Small intestine (tissue), 7 donors: ENCODE results near the gene EVA1A. TPM values are rescaled to one million over a fixed set of nuclear protein-coding genes. Genes with fewer than 3 reads are reported as not detected.

ENCODE experiments used
- DNase-seq, 2 donors: peaks; one replicate each; pipeline versions ENCODE4 v3.0.0 to v3.0.0-alpha.2; 2013
- FAIRE-seq: peaks from 2 replicates; lab custom pipeline; 2012; peaks lifted over from hg19 to GRCh38; lab: Jason Lieb, UNC
- H3K27ac ChIP-seq, 3 donors: one replicate each; pipeline ENCODE4 v1.5.1; 2013; ENCODE audit warnings: low read length in 2 of 3, mild to moderate bottlenecking in 2 of 3, control low read depth in 1 of 3, inconsistent platforms in 1 of 3, low read depth in 1 of 3, moderate library complexity in 1 of 3
- H3K27me3 ChIP-seq, 3 donors: one replicate each; pipeline ENCODE4 v1.6.1; 2013; ENCODE audit warnings: low read length in 3 of 3, inconsistent platforms in 1 of 3; ENCODE audit not compliant: control insufficient read depth in 3 of 3, insufficient read depth in 3 of 3
- H3K36me3 ChIP-seq, 3 donors: one replicate each; pipeline ENCODE4 v1.6.1; 2013; ENCODE audit warnings: low read length in 3 of 3, inconsistent platforms in 1 of 3, low read depth in 1 of 3, mild to moderate bottlenecking in 1 of 3, moderate library complexity in 1 of 3; ENCODE audit not compliant: control insufficient read depth in 3 of 3, insufficient read depth in 2 of 3
- H3K4me1 ChIP-seq, 3 donors: one replicate each; pipeline ENCODE4 v1.6.1; 2013; ENCODE audit warnings: low read length in 2 of 3, inconsistent platforms in 1 of 3, low read depth in 1 of 3, mild to moderate bottlenecking in 1 of 3, moderate library complexity in 1 of 3; ENCODE audit not compliant: control insufficient read depth in 3 of 3, insufficient read depth in 2 of 3
- H3K4me3 ChIP-seq, 3 donors: one replicate each; pipeline ENCODE4 v1.5.1; 2013; ENCODE audit warnings: low read length in 3 of 3, control low read depth in 1 of 3, inconsistent platforms in 1 of 3, low read depth in 1 of 3, mild to moderate bottlenecking in 1 of 3, moderate library complexity in 1 of 3
- H3K9me3 ChIP-seq, 2 donors: one replicate each; pipeline ENCODE4 v1.6.1; 2013; ENCODE audit warnings: low read depth in 1 of 2, low read length in 1 of 2; ENCODE audit not compliant: control insufficient read depth in 2 of 2, insufficient read depth in 1 of 2
- WGBS, 3 donors: extraction: QIAGEN DNeasy Blood & Tissue Kit; methylation state at CpG; one replicate each; pipeline ENCODE4 v1.1.7; 2013; 5-methylcytosine and 5-hydroxymethylcytosine counted together
- polyA plus RNA-seq, 4 donors: library from polyadenylated mRNA; stranded (reverse) in 3 of 4; unstranded in 1 of 4; fragments of 200-250 nt in 3 of 4; fragments of 120-200 nt in 1 of 4; gene quantifications; one replicate each; pipeline versions ENCODE4 v1.2.1 to v1.2.3, GENCODE V29; 2013
- donor health status: healthy with polysubstance abuse.
- donor health status: control.
- donor health status: control.
- donor health status: Bipolar disorder and iron deficiency.
- donor health status: healthy.

EVA1A gene
- polyA plus RNA-seq, 4 donors: 0.45 to 13.2 (median 5.0) TPM

DNA sequence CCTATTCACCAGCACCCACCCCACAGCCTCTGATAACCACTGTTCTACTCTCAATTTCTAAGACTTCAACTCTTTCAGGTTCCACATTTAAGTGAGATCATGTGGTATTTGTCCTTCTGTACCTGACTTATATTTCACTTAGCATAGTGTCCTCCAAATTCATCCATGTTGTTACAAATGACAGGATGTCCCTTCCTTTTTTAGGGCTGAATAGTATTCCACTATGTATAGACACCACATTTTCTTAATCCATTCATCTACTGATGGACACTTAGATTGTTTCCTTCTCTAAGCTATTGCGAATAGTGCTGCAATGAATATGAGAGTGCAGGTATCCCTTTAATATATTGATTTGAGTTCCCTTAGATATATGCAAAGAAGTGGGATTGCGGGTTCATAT lies 100.1 kb downstream of the EVA1A start:
- Histone ChIP-seq H3K4me3 (no peak overlapping the region), H3K9me3 (no peaks in the 10 kb centered on the region), H3K27ac (no peak overlapping the region), H3K36me3 (no peaks in the 10 kb centered on the region), H3K4me1 (peaks cover 0 to 6% (median 2%) of the 10 kb centered on the region in 3 donors), H3K27me3 (peaks cover 0 to 4% (median 2%) of the 10 kb centered on the region in 3 donors)
- 92 to 100% (median 99%) methylated on average over 2 of the region's 2 CpGs for WGBS, 3 donors
- no peak for FAIRE-seq
- DNase-seq: no peak

DNA sequence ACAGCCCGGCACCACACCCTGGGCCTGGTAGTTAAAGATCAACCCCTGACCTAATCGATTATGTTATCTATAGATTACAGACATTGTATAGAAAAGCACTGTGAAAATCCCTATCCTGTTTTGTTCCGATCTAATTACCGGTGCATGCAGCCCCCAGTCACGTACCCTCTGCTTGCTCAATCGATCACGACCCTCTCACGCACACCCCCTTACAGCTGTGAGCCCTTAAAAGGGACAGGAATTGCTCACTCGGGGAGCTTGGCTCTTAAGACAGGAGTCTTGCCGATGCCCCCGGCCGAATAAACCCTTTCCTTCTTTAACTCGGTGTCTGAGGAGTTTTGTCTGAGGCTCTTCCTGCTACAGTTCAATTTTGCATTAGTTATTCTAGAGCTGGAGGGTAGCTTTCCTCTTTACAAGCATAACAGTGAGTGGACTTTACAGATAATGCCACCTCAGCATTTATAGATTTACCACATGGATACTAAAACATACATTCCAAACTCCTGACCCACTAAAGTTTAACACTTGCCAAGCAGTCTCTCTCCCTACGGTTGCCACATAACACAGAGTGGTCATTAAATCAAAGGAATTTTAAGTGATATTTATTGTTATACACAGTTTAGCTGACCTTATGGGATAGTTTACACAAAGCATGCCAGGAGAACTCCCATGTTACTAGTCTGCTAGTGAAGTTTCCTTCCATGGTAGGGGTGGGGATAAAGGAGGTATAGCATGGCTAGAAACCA lies 101.0 kb downstream of the EVA1A start:
- DNase-seq (peak in 1 of 2 donors; percentile 24), FAIRE-seq (no peak)
- H3K4me1 ChIP-seq: peaks cover 0 to 6% (median 2%) of the 10 kb centered on the region in 3 donors
- no peaks in the 10 kb centered on the region for H3K36me3 ChIP-seq
- WGBS, 3 donors: 38 to 53% (median 47%) methylated on average over 14 of the region's 14 CpGs
- no peak overlapping the region for H3K4me3 ChIP-seq
- peaks cover 0 to 4% (median 2%) of the 10 kb centered on the region in 3 donors for H3K27me3 ChIP-seq
- no peaks in the 10 kb centered on the region for H3K9me3 ChIP-seq
- H3K27ac ChIP-seq: no peak overlapping the region

DNA sequence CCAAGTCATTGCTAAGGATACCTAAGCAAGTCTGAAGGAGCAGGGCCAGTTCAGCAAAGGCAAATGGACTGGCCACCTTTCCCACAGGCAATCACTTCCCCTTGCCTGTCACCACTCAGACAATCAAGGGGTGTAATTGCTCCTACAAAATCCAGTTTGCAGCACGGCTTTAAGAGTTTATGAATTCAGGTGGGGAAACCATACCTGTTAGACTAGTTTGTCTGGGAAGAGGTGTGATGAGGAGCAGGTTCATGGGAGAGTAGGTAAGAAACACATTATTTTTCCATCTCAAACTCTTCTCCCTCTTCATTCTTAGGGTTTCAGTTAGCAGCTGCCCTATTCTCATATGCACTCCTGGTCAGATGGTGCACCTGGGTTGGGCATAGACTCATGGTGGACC lies 102.5 kb downstream of the EVA1A start:
- FAIRE-seq: no peak
- Histone ChIP-seq H3K4me1 (peaks cover 0 to 14% (median 2%) of the 10 kb centered on the region in 3 donors), H3K4me3 (no peak overlapping the region), H3K9me3 (no peaks in the 10 kb centered on the region), H3K27ac (no peak overlapping the region), H3K27me3 (peaks cover 0 to 4% (median 0%) of the 10 kb centered on the region in 3 donors), H3K36me3 (no peaks in the 10 kb centered on the region)
- DNase-seq: no peak
- 61 to 69% (median 63%) methylated on average over 1 of the region's 1 CpG for WGBS, 3 donors

DNA sequence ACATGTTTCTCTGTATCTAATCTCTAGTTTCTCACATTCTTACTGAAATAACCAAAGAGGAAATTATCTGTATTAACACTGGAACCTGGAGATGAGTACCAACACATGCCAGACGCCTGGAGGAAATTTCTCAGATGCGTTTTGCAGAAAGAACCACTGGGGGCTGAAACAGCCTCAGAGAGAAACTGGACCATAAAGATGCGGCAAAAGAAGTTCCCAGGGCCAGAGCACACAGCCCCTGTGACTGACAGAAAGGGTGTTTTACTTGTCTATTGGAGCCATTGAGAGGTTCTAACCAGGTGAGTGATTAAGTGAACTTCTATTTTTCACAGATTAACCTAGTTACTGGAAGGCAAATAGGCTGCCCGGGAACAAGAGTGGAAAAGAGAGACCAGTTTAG lies 103.9 kb downstream of the EVA1A start:
- no peaks in the 10 kb centered on the region for H3K36me3 ChIP-seq
- H3K27ac ChIP-seq: no peak overlapping the region
- DNase-seq (no peak), FAIRE-seq (no peak)
- H3K27me3 ChIP-seq: peaks cover 0 to 4% (median 0%) of the 10 kb centered on the region in 3 donors
- 89 to 95% (median 93%) methylated on average over 4 of the region's 4 CpGs for WGBS, 3 donors
- H3K4me1 ChIP-seq: peaks cover 0 to 17% (median 2%) of the 10 kb centered on the region in 3 donors
- no peak overlapping the region for H3K4me3 ChIP-seq
- H3K9me3 ChIP-seq: no peaks in the 10 kb centered on the region

DNA sequence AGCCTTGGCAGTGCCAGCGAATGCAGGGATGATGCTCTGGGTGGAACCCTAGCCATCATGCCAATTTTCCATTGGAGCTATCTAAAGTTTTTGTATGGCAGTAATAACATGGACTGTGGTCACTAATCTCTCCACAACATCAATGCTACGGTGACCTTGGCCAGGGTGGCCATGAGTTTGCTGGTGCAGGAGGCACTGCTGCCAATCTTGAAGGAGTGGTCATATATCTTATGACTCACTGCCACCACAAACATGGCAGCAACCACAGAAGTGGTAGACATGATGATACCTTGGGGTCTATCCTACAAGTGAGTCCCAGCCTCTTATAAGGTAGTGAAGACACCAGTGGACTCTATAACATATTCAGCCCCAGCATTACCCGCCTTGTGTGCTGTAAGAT lies 104.6 kb downstream of the EVA1A start:
- H3K27ac ChIP-seq: no peak overlapping the region
- H3K4me1 ChIP-seq: peaks cover 0 to 12% (median 2%) of the 10 kb centered on the region in 3 donors
- H3K9me3 ChIP-seq: no peaks in the 10 kb centered on the region
- H3K36me3 ChIP-seq: no peaks in the 10 kb centered on the region
- H3K27me3 ChIP-seq: peaks cover 0 to 4% (median 0%) of the 10 kb centered on the region in 3 donors
- 85 to 94% (median 88%) methylated on average over 3 of the region's 3 CpGs for WGBS, 3 donors
- DNase-seq (no peak), FAIRE-seq (no peak)
- H3K4me3 ChIP-seq: no peak overlapping the region

DNA sequence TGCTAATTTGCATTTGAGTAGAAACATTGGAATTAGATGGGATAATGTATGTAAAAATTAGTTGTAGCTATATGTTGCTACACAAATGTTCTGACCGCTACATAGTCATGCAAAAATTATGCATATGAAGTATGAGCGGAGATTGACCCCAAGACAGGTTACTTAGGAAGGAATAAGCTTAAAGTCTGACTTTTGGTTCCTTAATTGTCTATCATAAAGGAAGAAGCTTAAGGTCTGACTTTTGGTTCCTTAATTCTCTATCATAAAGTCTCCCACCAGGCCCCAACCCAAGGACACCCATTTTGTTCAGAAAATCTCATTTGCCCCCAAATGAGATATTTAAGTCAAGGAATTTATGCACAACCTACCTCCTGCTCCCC lies 106.5 kb downstream of the EVA1A start:
- peaks cover 0 to 3% of the 10 kb centered on the region in 2 donors for H3K9me3 ChIP-seq
- peaks cover 0 to 12% (median 2%) of the 10 kb centered on the region in 3 donors for H3K4me1 ChIP-seq
- no peak overlapping the region for H3K27ac ChIP-seq
- WGBS, 3 donors: 59 to 74% (median 67%) methylated on average over 2 of the region's 2 CpGs
- DNase-seq: no peak
- H3K4me3 ChIP-seq: no peak overlapping the region
- peaks cover 0 to 4% (median 0%) of the 10 kb centered on the region in 3 donors for H3K27me3 ChIP-seq
- H3K36me3 ChIP-seq: no peaks in the 10 kb centered on the region
- no peak for FAIRE-seq

DNA sequence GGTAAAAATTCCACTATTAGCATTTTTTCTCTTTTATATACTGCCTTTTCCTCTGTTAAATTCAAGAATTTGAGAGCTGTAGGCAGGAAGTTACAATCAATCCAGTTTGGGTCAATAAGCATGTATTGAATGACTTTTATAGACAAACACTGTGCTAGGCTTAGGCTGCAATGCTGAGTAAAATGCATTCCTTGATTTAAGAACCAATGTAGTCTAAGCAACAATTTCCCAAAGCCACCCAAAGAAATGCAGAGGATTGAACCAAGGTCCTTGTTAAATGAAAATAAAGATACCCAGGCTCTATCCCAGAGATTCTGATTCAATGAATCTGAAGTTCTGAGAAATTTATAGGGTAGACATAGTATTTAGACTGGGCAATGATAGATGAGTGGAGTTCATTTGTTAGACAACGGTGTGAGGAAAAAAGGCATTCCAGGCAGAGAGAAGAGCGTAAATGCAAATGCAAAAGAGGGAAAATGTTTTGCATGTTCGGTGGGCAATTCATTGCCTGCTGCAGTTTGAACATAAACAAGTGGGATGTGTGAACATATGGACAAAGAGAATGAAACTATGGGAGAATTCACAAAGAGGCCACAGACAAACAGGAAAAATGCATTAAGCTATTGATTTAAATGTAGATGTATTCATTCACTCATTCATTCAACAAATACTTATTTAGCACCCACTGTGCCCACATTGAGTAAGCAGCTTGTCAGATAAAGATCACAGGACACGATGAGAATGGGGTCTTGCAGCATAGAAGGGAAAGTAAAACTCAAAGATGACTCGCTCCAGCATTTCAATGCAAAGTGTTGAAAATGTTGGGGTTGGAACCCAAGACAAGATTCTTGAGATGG lies 107.1 kb downstream of the EVA1A start:
- Histone ChIP-seq H3K27ac (no peak overlapping the region), H3K27me3 (peaks cover 0 to 4% (median 0%) of the 10 kb centered on the region in 3 donors), H3K4me3 (no peak overlapping the region), H3K9me3 (peaks cover 0 to 6% of the 10 kb centered on the region in 2 donors), H3K4me1 (peaks cover 0 to 12% (median 0%) of the 10 kb centered on the region in 3 donors), H3K36me3 (no peaks in the 10 kb centered on the region)
- FAIRE-seq: no peak
- no peak for DNase-seq
- 65 to 81% (median 80%) methylated on average over 5 of the region's 5 CpGs for WGBS, 3 donors

- WGBS, 3 donors: 90 to 93% (median 92%) methylated on average over 1 of the region's 1 CpG
- H3K27ac ChIP-seq: no peak overlapping the region
Measured at GRCh38 chr2:75450068-75450467, 110.7 kb downstream of the EVA1A start.

More at GRCh38 chr2:75450068-75450467, 110.7 kb downstream of the EVA1A start:
- H3K4me3 ChIP-seq: no peak overlapping the region
- FAIRE-seq (no peak), DNase-seq (no peak)
- H3K9me3 ChIP-seq: peaks cover 0 to 6% of the 10 kb centered on the region in 2 donors
- H3K36me3 ChIP-seq: no peaks in the 10 kb centered on the region
- H3K27me3 ChIP-seq: no peaks in the 10 kb centered on the region
- H3K4me1 ChIP-seq: peaks cover 0 to 12% (median 0%) of the 10 kb centered on the region in 3 donors
